A549 (cell line): ENCODE results near the gene GANAB. TPM values are rescaled to one million over a fixed set of nuclear protein-coding genes. Genes with fewer than 3 reads are reported as not detected.

ENCODE experiments used
- ATAC-seq, 2 experiments: fragments of 200-7000 bp in 1 of 2; fragments of >200 bp in 1 of 2; cut with Nextera tagmentation in 1 of 2; cut with Tn5 transposase in 1 of 2; 3 replicates each; pipeline versions ENCODE4 v1.8.0 to v1.9.1; 2018 to 2020; ENCODE audit warnings: mild to moderate bottlenecking in 1 of 2, moderate library complexity in 1 of 2
- CTCF ChIA-PET: fragments of 300-600 bp; sonication (Branson Sonifier 250); formaldehyde crosslinking; extraction: SDS; loops from one replicate; lab custom pipeline; 2021; ENCODE audit warnings: antibody characterized with exemption, inconsistent platforms; lab: Yijun Ruan, JAX
- POLR2A ChIA-PET: fragments of 350-600 bp; formaldehyde crosslinking; extraction: SDS; loops from one replicate; lab custom pipeline; 2021; ENCODE audit warnings: antibody characterized with exemption, inconsistent platforms; lab: Yijun Ruan, JAX
- DNase-seq, 2 experiments: peaks; one replicate each; pipeline versions ENCODE4 v3.0.0 to v3.0.0-alpha.2; 2011 to 2016; ENCODE audit warnings: low read depth in 1 of 2, low spot score in 1 of 2
- FAIRE-seq: peaks from 2 replicates; lab custom pipeline; 2011; peaks lifted over from hg19 to GRCh38; lab: Jason Lieb, UNC
- H3K27ac ChIP-seq, 2 experiments: fragments of >200 bp; sonication (Bioruptor Twin); formaldehyde crosslinking; 3 replicates each; pipeline ENCODE4 v1.5.1; 2016 to 2017
- H3K4me1 ChIP-seq: fragments of >200 bp; sonication (Bioruptor Twin); formaldehyde crosslinking; 3 replicates; pipeline ENCODE4 v1.6.1; 2016
- H3K4me2 ChIP-seq: fragments of >200 bp; sonication (Bioruptor Twin); formaldehyde crosslinking; 3 replicates; pipeline ENCODE4 v1.6.1; 2016
- H3K4me3 ChIP-seq: fragments of >200 bp; sonication (Bioruptor Twin); formaldehyde crosslinking; 3 replicates; pipeline ENCODE4 v1.5.1; 2016
- H3K9me3 ChIP-seq: fragments of >200 bp; sonication (Bioruptor Twin); formaldehyde crosslinking; 3 replicates; pipeline ENCODE4 v1.6.1; 2016
- BHLHE40 ChIP-seq: IDR thresholded peaks from 2 replicates; pipeline ENCODE4 v1.6.1; 2012; ENCODE audit warnings: low read depth, low read length, inconsistent platforms
- CBX8 ChIP-seq: fragments of 200-600 bp; sonication (generic); IDR thresholded peaks from 2 replicates; pipeline ENCODE4 v1.6.1; 2016
- CEBPB ChIP-seq, 2 experiments: fragments of >200 bp in 1 of 2; sonication (Bioruptor Twin) in 1 of 2; formaldehyde crosslinking in 1 of 2; IDR thresholded peaks; 2 replicates each; pipeline ENCODE4 v1.6.1; 2012 to 2016
- CHD2 ChIP-seq: fragments of 150-350 bp; IDR thresholded peaks from 2 replicates; pipeline ENCODE4 v1.6.1; 2014; ENCODE audit warnings: low read length; ENCODE audit not compliant: partially characterized antibody
- CHD4 ChIP-seq: fragments of 200-600 bp; sonication (generic); IDR thresholded peaks from 2 replicates; pipeline ENCODE4 v1.6.1; 2016; ENCODE audit warnings: antibody characterized with exemption, mild to moderate bottlenecking, borderline replicate concordance
- EHMT2 ChIP-seq: fragments of 200-600 bp; sonication (generic); IDR thresholded peaks from 2 replicates; pipeline ENCODE4 v1.6.1; 2016; ENCODE audit warnings: antibody characterized with exemption, low read depth, mild to moderate bottlenecking, moderate library complexity
- EP300 ChIP-seq, 2 experiments: fragments of >200 bp; sonication (Bioruptor Twin); formaldehyde crosslinking; IDR thresholded peaks; 2 replicates in 1 of 2; 3 replicates in 1 of 2; pipeline ENCODE4 v1.6.1; 2016 to 2017
- ESRRA ChIP-seq: fragments of 150-350 bp; IDR thresholded peaks from 2 replicates; pipeline ENCODE4 v1.6.1; 2014; ENCODE audit warnings: mild to moderate bottlenecking, low read length, borderline replicate concordance
- FOSB ChIP-seq: fragments of 250-450 bp; sonication (Bioruptor Pico); IDR thresholded peaks from 2 replicates; pipeline ENCODE4 v1.5.0; 2020; ENCODE audit warnings: mild to moderate bottlenecking, moderate library complexity
- HEYL ChIP-seq: fragments of 250-450 bp; sonication (Bioruptor Pico); IDR thresholded peaks from 2 replicates; pipeline ENCODE4 v1.8.0; 2021; ENCODE audit warnings: mild to moderate bottlenecking, moderate library complexity
- HOXB5 ChIP-seq: fragments of 250-450 bp; sonication (Bioruptor Pico); IDR thresholded peaks from 2 replicates; pipeline ENCODE4 v1.5.0; 2020; ENCODE audit warnings: mild to moderate bottlenecking, moderate library complexity
- JUNB ChIP-seq: fragments of >200 bp; sonication (Bioruptor Twin); formaldehyde crosslinking; IDR thresholded peaks from 2 replicates; pipeline ENCODE4 v1.6.1; 2016
- KDM1A ChIP-seq: fragments of 200-600 bp; sonication (generic); IDR thresholded peaks from 2 replicates; pipeline ENCODE4 v1.6.1; 2016; ENCODE audit warnings: low read depth, mild to moderate bottlenecking
- NPAS2 ChIP-seq: fragments of 250-450 bp; sonication (Bioruptor Pico); IDR thresholded peaks from 2 replicates; pipeline ENCODE4 v1.8.0; 2022; ENCODE audit warnings: mild to moderate bottlenecking, moderate library complexity, borderline replicate concordance
- POLR2A ChIP-seq: IDR thresholded peaks from 2 replicates; pipeline ENCODE4 v1.6.1; 2012; ENCODE audit warnings: mild to moderate bottlenecking, low read length
- RARB ChIP-seq: fragments of 250-450 bp; sonication (Bioruptor Pico); IDR thresholded peaks from 2 replicates; pipeline ENCODE4 v1.8.0; 2021; ENCODE audit warnings: mild to moderate bottlenecking, moderate library complexity
- RCOR1 ChIP-seq: fragments of 150-350 bp; IDR thresholded peaks from 2 replicates; pipeline ENCODE4 v1.6.1; 2014; ENCODE audit warnings: antibody characterized with exemption, low read length, low read depth
- TP53 ChIP-seq: fragments of 250-450 bp; sonication (Bioruptor Pico); IDR thresholded peaks from 2 replicates; pipeline ENCODE4 v1.5.0; 2021; ENCODE audit warnings: mild to moderate bottlenecking, moderate library complexity
- ZC3H11A ChIP-seq: fragments of 450-650 bp; IDR thresholded peaks from 2 replicates; pipeline ENCODE4 v1.6.1; 2014; ENCODE audit warnings: antibody characterized with exemption, mild to moderate bottlenecking
- ZFP36 ChIP-seq: fragments of 450-650 bp; IDR thresholded peaks from 2 replicates; pipeline ENCODE4 v1.6.1; 2014; ENCODE audit warnings: borderline replicate concordance; ENCODE audit not compliant: partially characterized antibody
- ZNF302 ChIP-seq: fragments of 250-450 bp; sonication (Bioruptor Pico); IDR thresholded peaks from 2 replicates; pipeline ENCODE4 v1.9.0; 2021; ENCODE audit warnings: inconsistent platforms, mild to moderate bottlenecking, moderate library complexity
- WGBS: methylation state at CpG from one replicate; pipeline ENCODE4 v1.1.6; 2017; ENCODE audit errors: missing lambda C conversion rate; 5-methylcytosine and 5-hydroxymethylcytosine counted together
- polyA plus RNA-seq, 4 experiments: library from polyadenylated mRNA; depleted of rRNA in 3 of 4; stranded (reverse); fragments of >200 nt; fragmentation: RNase III in 1 of 4; extraction: RNeasy Plus Mini Kit Qiagen cat#74134 plus additional on column Dnase treatment in 1 of 4; gene quantifications; 2 replicates in 3 of 4; 3 replicates in 1 of 4; pipeline ENCODE4 v1.2.3, GENCODE V29; 2011 to 2017
- TF ChIP-seq, protein P1 (sequence below): fragments of 200-600 bp; sonication (generic); IDR thresholded peaks from 2 replicates; pipeline ENCODE4 v1.6.1; 2016; ENCODE audit warnings: antibody characterized with exemption, mild to moderate bottlenecking, moderate library complexity
- TF ChIP-seq, protein P2 (sequence below): fragments of 250-450 bp; sonication (Bioruptor Pico); IDR thresholded peaks from 2 replicates; pipeline ENCODE4 v1.5.0; 2020; ENCODE audit warnings: low read depth, mild to moderate bottlenecking, moderate library complexity
- TF ChIP-seq, protein P3 (sequence below): fragments of >200 bp; sonication (Bioruptor Twin); formaldehyde crosslinking; IDR thresholded peaks from 3 replicates; pipeline ENCODE4 v1.5.1; 2016
- TF ChIP-seq, protein P4 (sequence below): IDR thresholded peaks from 2 replicates; pipeline ENCODE4 v1.6.1; 2012; ENCODE audit warnings: low read depth, borderline replicate concordance

GANAB gene
- polyA plus RNA-seq, 2 of the 4 experiments (the other 2 are of a cell fraction): 215 to 220 TPM

DNA sequence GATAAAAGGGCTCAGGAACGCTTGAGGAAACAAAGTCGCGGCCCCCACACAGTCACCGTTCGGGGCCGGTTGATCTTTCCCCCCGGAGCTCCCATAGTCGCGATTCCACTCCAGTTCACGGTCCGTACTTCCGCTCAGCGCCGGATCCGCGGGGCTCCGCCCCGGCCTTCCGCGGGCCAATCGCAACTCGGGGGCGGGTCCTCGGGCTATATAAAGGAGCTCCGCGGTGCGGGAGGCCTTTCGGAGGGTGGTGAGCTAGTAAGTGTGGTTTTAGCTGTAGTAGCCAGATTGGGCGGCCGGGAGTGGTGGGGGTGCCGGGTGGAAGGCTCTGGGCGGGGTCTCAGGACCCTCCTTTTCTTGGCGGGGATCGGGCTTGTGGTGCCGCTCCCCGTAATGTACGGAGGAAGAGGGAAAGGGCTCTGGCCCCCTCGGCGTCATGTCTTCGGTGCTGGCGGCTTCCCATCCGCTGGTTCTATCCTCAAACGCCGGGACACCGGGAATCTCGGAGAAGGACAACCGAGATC is 18.7 kb upstream of the GANAB start, which contains the start of the genes C11orf98 and CSKMT (continued):
- TF ChIP-seq BHLHE40: no peak
- no peak for TF ChIP-seq NPAS2
- no peak for TF ChIP-seq ESRRA
- TF ChIP-seq, protein P1, sequence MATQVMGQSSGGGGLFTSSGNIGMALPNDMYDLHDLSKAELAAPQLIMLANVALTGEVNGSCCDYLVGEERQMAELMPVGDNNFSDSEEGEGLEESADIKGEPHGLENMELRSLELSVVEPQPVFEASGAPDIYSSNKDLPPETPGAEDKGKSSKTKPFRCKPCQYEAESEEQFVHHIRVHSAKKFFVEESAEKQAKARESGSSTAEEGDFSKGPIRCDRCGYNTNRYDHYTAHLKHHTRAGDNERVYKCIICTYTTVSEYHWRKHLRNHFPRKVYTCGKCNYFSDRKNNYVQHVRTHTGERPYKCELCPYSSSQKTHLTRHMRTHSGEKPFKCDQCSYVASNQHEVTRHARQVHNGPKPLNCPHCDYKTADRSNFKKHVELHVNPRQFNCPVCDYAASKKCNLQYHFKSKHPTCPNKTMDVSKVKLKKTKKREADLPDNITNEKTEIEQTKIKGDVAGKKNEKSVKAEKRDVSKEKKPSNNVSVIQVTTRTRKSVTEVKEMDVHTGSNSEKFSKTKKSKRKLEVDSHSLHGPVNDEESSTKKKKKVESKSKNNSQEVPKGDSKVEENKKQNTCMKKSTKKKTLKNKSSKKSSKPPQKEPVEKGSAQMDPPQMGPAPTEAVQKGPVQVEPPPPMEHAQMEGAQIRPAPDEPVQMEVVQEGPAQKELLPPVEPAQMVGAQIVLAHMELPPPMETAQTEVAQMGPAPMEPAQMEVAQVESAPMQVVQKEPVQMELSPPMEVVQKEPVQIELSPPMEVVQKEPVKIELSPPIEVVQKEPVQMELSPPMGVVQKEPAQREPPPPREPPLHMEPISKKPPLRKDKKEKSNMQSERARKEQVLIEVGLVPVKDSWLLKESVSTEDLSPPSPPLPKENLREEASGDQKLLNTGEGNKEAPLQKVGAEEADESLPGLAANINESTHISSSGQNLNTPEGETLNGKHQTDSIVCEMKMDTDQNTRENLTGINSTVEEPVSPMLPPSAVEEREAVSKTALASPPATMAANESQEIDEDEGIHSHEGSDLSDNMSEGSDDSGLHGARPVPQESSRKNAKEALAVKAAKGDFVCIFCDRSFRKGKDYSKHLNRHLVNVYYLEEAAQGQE: peak; percentile 24
- no peak for TF ChIP-seq KDM1A
- peak; percentile 90 for TF ChIP-seq RARB (CRISPR knock-in tag)
- no peak for TF ChIP-seq HEYL
- no peak for TF ChIP-seq RCOR1
- TF ChIP-seq EHMT2: no peak
- no peak for TF ChIP-seq CEBPB (IDR thresholded peaks at IDR 0.05)
- TF ChIP-seq, protein P2, sequence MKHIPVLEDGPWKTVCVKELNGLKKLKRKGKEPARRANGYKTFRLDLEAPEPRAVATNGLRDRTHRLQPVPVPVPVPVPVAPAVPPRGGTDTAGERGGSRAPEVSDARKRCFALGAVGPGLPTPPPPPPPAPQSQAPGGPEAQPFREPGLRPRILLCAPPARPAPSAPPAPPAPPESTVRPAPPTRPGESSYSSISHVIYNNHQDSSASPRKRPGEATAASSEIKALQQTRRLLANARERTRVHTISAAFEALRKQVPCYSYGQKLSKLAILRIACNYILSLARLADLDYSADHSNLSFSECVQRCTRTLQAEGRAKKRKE: no peak
- no peak for TF ChIP-seq ZFP36
- no peak for TF ChIP-seq ZC3H11A
- no peak for TF ChIP-seq ZNF302
- peak; percentile 96 for TF ChIP-seq TP53 (CRISPR knock-in tag)
- peak; percentile 48; the same call in 1 of the 2 replicates for TF ChIP-seq HOXB5
- peak; percentile 46 for TF ChIP-seq CHD2
- TF ChIP-seq POLR2A: peak; percentile 97
- no peak for TF ChIP-seq JUNB

DNA sequence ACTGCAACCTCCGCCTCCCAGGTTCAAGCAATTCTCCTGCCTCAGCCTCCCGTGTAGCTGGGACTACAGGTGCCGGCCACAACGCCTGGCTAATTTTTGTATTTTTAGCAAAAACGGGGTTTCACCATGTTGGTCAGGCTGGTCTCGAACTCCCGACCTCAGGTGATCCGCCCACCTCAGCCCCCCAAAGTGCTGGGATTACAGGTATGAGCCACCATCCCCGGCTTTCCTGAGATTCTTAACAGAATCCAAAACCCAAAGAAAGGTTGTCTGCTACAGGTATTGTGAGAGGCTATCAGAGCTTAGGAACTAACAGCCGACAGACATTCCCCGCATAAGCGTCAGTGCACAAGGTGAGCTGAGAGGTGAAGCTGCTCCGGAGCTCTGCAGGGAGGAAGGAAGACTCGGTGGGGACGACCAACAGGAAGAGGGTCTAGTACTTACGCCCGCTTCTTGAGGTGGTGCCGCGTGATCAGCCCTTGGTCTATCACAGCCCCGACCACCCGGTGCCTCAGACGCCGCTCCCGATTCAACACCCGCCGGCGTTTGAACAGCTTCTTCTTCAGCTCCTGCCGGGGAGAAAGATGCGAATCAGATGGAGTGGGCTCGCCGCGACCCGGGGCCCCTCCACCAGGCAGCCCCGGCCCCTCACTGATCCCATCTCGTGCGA is 18.1 kb upstream of the GANAB start:
- ATAC-seq (peak; percentile 70), DNase-seq (peak in 1 of 2 experiments; percentile 72), FAIRE-seq (no peak)
- Histone ChIP-seq H3K4me1 (peaks cover 24% of the 10 kb centered on the region), H3K9me3 (no peaks in the 10 kb centered on the region), H3K4me2 (peak overlapping the region; percentile 64)
- 4% methylated on average over 15 of the region's 36 CpGs for WGBS
- CTCF ChIA-PET: interaction anchor here (0.9 to 1.6 kb wide), 12 partner anchors 8 to 271 kb away, joined by 3 to 6 read pairs (median 4); partner anchors contain the start of genes B3GAT3, LBHD1 and ROM1
- TF ChIP-seq TP53 (CRISPR knock-in tag): no peak
- TF ChIP-seq CHD4: peak; percentile 54; the same call in 1 of the 2 replicates
- no peak for TF ChIP-seq CBX8
- TF ChIP-seq, protein P3, sequence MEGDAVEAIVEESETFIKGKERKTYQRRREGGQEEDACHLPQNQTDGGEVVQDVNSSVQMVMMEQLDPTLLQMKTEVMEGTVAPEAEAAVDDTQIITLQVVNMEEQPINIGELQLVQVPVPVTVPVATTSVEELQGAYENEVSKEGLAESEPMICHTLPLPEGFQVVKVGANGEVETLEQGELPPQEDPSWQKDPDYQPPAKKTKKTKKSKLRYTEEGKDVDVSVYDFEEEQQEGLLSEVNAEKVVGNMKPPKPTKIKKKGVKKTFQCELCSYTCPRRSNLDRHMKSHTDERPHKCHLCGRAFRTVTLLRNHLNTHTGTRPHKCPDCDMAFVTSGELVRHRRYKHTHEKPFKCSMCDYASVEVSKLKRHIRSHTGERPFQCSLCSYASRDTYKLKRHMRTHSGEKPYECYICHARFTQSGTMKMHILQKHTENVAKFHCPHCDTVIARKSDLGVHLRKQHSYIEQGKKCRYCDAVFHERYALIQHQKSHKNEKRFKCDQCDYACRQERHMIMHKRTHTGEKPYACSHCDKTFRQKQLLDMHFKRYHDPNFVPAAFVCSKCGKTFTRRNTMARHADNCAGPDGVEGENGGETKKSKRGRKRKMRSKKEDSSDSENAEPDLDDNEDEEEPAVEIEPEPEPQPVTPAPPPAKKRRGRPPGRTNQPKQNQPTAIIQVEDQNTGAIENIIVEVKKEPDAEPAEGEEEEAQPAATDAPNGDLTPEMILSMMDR: no peak
- no peak for TF ChIP-seq EP300 (IDR thresholded peaks at IDR 0.05)
- TF ChIP-seq, protein P4, sequence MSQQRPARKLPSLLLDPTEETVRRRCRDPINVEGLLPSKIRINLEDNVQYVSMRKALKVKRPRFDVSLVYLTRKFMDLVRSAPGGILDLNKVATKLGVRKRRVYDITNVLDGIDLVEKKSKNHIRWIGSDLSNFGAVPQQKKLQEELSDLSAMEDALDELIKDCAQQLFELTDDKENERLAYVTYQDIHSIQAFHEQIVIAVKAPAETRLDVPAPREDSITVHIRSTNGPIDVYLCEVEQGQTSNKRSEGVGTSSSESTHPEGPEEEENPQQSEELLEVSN: 0 out of 2 replicates have a peak, but pooled peaks have one; percentile 22
- TF ChIP-seq FOSB (CRISPR knock-in tag): no peak
- TF ChIP-seq, all 56 proteins: peak for 2
- Histone ChIP-seq H3K27ac (peak overlapping the region; percentile 93 to 96), H3K4me3 (peak overlapping the region; percentile 79)
- POLR2A ChIA-PET: interaction anchor here (0.6 to 5.5 kb wide), 40 partner anchors 8 to 849 kb away, joined by 3 to 91 read pairs (median 6); partner anchors contain the start of genes B3GAT3, EEF1G, EML3 and GANAB
